Measurements from ENCODE around the gene ZFYVE28.

The ZFYVE28 gene

GRCh38 chr4:2411786-2412510 is 6.5 kb downstream of the ZFYVE28 start:
- no peak for DNase-seq

GRCh38 chr4:2409381-2409783 is 9.1 kb downstream of the ZFYVE28 start:
- no peak for DNase-seq

- DNase-seq, result no peak
Measured at GRCh38 chr4:2408976-2409375, 9.5 kb downstream of the ZFYVE28 start.

- no peak for DNase-seq
Measured at GRCh38 chr4:2408401-2408958, 10.0 kb downstream of the ZFYVE28 start.

GRCh38 chr4:2407991-2408342 is 10.5 kb downstream of the ZFYVE28 start:
- no peak for DNase-seq

- no peak for DNase-seq
Measured at GRCh38 chr4:2406920-2407319, 11.5 kb downstream of the ZFYVE28 start.

GRCh38 chr4:2406406-2406805 is 12.0 kb downstream of the ZFYVE28 start:
- DNase-seq, result no peak

- DNase-seq, result no peak
Measured at GRCh38 chr4:2402941-2403340, 15.5 kb downstream of the ZFYVE28 start.

GRCh38 chr4:2402048-2402842 is 16.2 kb downstream of the ZFYVE28 start:
- DNase-seq, result peak in 1 of 2 experiments; percentile 28

GRCh38 chr4:2401610-2401983 is 16.8 kb downstream of the ZFYVE28 start:
- DNase-seq, result no peak

- no peak for DNase-seq
Measured at GRCh38 chr4:2400841-2401609, 17.4 kb downstream of the ZFYVE28 start.

- no peak for DNase-seq
Measured at GRCh38 chr4:2399631-2400190, 18.7 kb downstream of the ZFYVE28 start.

GRCh38 chr4:2399216-2399615 is 19.2 kb downstream of the ZFYVE28 start:
- no peak for DNase-seq

- DNase-seq, result no peak
Measured at GRCh38 chr4:2397596-2398379, 20.7 kb downstream of the ZFYVE28 start.

- no peak for DNase-seq
Measured at GRCh38 chr4:2396781-2397368, 21.6 kb downstream of the ZFYVE28 start.

- DNase-seq, result no peak
Measured at GRCh38 chr4:2395584-2395983, 22.9 kb downstream of the ZFYVE28 start.

GRCh38 chr4:2395038-2395437 is 23.4 kb downstream of the ZFYVE28 start:
- DNase-seq, result no peak

- no peak for DNase-seq
Measured at GRCh38 chr4:2394528-2394927, 23.9 kb downstream of the ZFYVE28 start.

- no peak for DNase-seq
Measured at GRCh38 chr4:2393353-2394270, 24.8 kb downstream of the ZFYVE28 start.

GRCh38 chr4:2390784-2391421 is 27.5 kb downstream of the ZFYVE28 start:
- no peak for DNase-seq
